ENCODE results near the gene TSPAN8.

- no peak for TF ChIP-seq CTCF (IDR thresholded peaks at IDR 0.05)
- TF ChIP-seq ZFX (IDR thresholded peaks at IDR 0.05; ENCODE audit: borderline replicate concordance) = no peak
These were observed 26.0 kb upstream of the TSPAN8 start for GRCh38 chr12:71183846-71184245.

Data from 22Rv1 (cell line).